Muscle layer of duodenum (tissue), 2 donors: Measurements from ENCODE around the gene TTLL5.

Experiments
- H3K27ac ChIP-seq: one replicate; pipeline ENCODE4 v1.7.0; 2013; ENCODE audit warnings: mild to moderate bottlenecking, low read length
- H3K27me3 ChIP-seq: one replicate; pipeline ENCODE4 v1.7.0; 2013; ENCODE audit warnings: low read depth, mild to moderate bottlenecking, control low read depth, low read length
- H3K36me3 ChIP-seq, 2 donors: one replicate each; pipeline ENCODE4 v1.7.0; 2013; ENCODE audit warnings: low read length in 2 of 2, control low read depth in 1 of 2, mild to moderate bottlenecking in 1 of 2; ENCODE audit not compliant: insufficient read depth in 2 of 2, control insufficient read depth in 1 of 2
- H3K4me1 ChIP-seq, 2 donors: one replicate each; pipeline ENCODE4 v1.7.0; 2013; ENCODE audit warnings: low read length in 2 of 2, mild to moderate bottlenecking in 2 of 2, control low read depth in 1 of 2, moderate library complexity in 1 of 2; ENCODE audit not compliant: insufficient read depth in 2 of 2, control insufficient read depth in 1 of 2
- H3K4me3 ChIP-seq, 2 donors: one replicate each; pipeline ENCODE4 v1.7.0; 2013; ENCODE audit warnings: low read length in 2 of 2, low read depth in 1 of 2, mild to moderate bottlenecking in 1 of 2
- H3K9me3 ChIP-seq, 2 donors: one replicate each; pipeline ENCODE4 v1.7.0; 2013; ENCODE audit warnings: low read length in 2 of 2, control low read depth in 1 of 2, mild to moderate bottlenecking in 1 of 2; ENCODE audit not compliant: control insufficient read depth in 1 of 2
- donor health status: healthy.

TTLL5 gene

DNA sequence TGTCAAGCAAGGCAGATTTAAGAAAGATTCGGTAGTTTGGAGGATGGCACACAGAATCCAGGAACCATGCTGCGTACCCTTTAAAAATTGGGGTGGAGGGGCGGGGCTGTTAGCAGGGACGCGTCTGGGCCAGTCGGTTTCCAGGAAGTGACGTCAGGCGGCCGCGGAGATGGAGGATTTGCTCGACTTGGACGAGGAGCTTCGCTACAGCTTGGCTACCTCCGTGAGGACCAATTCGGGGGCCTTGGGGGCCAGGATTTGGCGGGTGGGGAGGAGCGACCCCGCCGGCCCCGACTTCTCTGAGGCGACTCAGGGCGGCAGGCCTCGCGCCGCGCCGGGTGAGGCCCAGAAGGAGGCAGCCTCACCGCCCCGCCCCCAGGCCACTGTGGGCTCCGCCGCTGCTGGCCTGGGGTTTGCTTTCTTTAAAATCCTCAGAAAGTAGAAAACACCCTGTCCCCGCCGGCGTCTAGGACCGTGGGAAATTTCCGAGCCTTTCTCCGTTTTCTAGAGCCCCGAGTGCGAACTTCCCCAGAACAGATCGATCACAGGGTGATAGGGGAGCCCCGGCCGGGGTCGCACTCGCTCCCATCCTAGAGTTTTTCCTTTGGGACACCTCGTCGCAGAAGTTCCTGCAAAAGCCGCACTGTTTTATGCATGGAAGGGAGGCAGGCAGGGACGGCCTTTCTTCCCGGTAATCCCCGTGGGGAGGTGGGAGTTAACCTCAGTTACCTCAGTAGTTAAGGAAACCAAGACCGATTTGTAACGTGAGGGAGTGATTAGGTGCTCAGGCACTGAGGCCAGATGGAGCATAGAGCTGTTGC lies 324.8 kb downstream of the TTLL5 start, which contains the start of gene IFT43:
Gene IFT43 (plus strand): TSS at position 146 of the 821 bp plus-strand sequence. CDS start 24 bp downstream, at position 170.
- Histone ChIP-seq H3K27me3 (no peaks in the 10 kb centered on the region), H3K4me1 (peaks cover 6 to 21% of the 10 kb centered on the region in 2 donors), H3K9me3 (no peaks in the 10 kb centered on the region), H3K4me3 (peak within 1 kb of the TSS; percentile 90), H3K27ac (peak within 1 kb of the TSS; percentile 85), H3K36me3 (peaks cover 0 to 15% of the 10 kb centered on the region in 2 donors)

DNA sequence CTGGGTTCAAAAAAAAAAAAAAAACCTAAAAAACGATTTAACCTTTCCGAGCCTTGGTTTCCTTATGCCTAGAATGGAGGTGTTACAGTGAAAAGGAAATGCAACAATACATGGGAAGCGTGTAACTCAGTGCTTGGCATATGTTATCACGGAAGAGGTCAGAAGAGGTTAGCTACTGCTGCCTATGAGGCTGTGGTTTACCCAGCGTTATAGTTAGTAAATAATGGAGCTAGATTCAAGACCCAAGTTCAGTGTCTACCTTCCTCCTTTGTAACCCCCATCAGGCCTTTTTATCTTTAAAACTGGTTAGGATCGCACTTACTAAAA lies 325.4 kb downstream of the TTLL5 start:
- no peaks in the 10 kb centered on the region for H3K9me3 ChIP-seq
- peak overlapping the region; percentile 85 for H3K27ac ChIP-seq
- no peaks in the 10 kb centered on the region for H3K27me3 ChIP-seq
- peaks cover 0 to 15% of the 10 kb centered on the region in 2 donors for H3K36me3 ChIP-seq
- peaks cover 6 to 17% of the 10 kb centered on the region in 2 donors for H3K4me1 ChIP-seq
- H3K4me3 ChIP-seq: peak overlapping the region; percentile 90

DNA sequence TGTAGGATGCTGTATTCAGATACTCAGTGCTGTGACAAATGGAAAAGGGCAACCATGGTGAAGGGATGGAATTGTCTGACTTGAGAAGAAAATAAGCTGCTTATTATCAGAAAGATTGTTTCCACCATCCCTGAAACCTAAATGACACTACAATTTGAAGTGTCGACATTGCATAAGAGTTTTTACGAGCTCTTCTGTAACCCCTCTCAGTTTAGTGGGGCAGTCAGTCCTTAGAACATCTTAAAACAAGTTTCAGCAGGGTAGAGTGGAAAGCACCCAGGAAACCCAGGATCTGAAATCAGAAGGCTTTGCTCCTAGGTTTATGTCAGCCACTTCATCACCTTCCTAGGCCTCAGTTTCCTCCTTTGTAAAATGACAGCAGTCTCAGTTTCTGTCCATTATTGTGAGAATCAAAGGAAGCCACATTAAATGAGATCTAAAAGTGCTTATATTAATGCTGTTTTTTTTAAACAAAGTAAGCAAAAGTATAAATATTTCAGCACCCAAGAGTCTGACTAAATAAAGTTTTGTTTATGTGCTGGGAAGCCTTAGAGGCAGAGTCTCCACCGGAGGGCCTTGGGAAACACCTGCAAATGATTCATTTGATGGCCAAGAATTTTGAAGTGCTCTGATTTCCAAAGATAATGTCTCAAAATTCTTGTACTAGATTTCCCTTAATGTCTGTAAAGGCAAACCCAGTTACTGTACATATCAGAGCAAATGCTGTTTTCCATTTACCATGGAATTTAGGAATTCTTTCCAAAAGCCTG lies 326.3 kb downstream of the TTLL5 start:
- Histone ChIP-seq H3K27me3 (no peaks in the 10 kb centered on the region), H3K9me3 (no peaks in the 10 kb centered on the region), H3K4me1 (peaks cover 6 to 22% of the 10 kb centered on the region in 2 donors), H3K4me3 (no peak overlapping the region), H3K36me3 (peaks cover 7 to 15% of the 10 kb centered on the region in 2 donors), H3K27ac (no peak overlapping the region)

DNA sequence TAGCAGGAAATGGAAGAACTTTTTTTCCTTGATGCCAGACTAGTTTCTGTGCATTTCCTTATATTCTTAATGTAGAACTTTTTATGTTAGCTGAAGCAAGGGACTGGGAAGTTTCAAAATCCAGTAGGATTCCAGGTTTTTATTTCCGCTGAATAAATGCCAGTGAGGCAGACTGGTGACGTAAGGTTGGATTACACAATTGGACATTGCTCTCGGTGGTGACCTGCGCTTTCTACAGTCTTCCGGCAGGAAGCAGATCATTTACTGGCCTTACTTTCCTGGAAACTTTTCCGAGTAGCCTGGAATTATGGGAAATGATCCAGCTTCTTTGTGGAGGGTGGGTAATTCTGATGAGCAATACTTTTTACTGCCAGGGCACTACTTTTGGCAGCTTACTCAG lies 328.1 kb downstream of the TTLL5 start:
- Histone ChIP-seq H3K27ac (peak overlapping the region; percentile 87), H3K27me3 (no peaks in the 10 kb centered on the region), H3K4me3 (no peak overlapping the region), H3K36me3 (peaks cover 7 to 20% of the 10 kb centered on the region in 2 donors), H3K9me3 (no peaks in the 10 kb centered on the region), H3K4me1 (peaks cover 6 to 22% of the 10 kb centered on the region in 2 donors)

DNA sequence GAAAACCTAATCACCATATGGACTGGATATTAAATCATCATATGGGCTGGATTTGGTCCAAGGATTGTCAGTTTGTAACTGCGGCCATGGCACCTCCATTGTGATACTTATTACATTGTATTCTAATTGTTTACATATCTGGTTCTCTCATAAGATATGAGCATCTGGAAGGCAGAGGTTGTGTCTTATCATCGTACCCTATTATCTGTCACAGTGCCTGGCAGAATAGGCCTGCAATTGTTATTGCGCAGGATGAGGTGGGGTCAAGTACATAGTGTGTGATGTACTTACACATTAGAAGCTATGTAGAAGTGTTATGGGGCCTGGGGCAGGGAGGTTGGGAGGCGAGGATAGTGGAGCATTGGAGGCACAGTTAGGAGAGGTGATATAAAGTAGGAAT lies 329.3 kb downstream of the TTLL5 start:
- Histone ChIP-seq H3K27me3 (no peaks in the 10 kb centered on the region), H3K9me3 (no peaks in the 10 kb centered on the region), H3K4me3 (no peak overlapping the region), H3K4me1 (peaks cover 6 to 22% of the 10 kb centered on the region in 2 donors), H3K27ac (no peak overlapping the region), H3K36me3 (peaks cover 7 to 20% of the 10 kb centered on the region in 2 donors)

DNA sequence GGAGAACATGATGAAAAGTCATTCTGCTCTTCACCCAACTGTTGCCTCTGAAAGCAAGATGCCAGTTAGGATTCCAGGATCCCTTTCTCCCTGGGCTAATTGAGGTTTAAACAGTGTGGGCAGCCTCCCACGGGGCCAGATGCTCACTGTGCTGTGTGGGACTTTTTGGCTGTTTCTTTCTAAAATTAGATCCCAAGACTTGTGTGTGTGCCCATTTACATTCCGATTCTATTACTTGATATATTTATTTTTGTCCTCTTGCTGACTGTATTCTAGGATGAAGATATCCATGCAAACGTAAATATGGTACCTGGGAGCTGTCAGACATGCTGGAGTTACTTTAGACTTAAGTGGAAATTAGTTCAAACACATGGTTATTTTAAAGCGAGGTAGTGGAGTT lies 330.7 kb downstream of the TTLL5 start:
- H3K27ac ChIP-seq: peak overlapping the region; percentile 29

DNA sequence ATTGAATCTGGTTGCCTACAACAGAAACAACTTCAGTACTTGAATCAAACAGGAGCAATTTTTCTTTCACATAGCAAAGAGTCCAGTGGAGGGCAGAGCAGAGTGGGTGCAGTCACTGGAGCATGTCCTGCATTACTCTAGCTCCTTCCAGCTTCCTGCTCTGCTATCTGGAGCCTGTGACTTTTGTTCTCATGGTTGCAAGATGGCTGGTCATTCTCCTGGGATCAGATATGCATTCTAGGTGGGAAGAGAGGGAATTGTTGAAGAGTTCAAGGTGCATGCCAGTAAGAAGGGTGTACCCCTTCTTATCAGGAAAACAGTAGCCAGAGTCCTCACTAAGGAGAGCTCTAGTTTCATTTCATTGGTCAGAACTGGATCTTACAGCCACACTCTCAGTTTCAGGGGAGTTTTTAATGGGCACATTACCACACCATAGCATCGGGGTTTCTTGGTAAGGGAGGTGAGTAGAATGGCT lies 332.6 kb downstream of the TTLL5 start:
- peaks cover 0 to 13% of the 10 kb centered on the region in 2 donors for H3K4me1 ChIP-seq
- no peaks in the 10 kb centered on the region for H3K27me3 ChIP-seq
- peak overlapping the region; percentile 20 for H3K27ac ChIP-seq

More for the DNA sequence above, 330.7 kb downstream of the TTLL5 start:
- Histone ChIP-seq H3K9me3 (no peaks in the 10 kb centered on the region), H3K4me3 (no peak overlapping the region), H3K4me1 (peaks cover under 1 to 18% of the 10 kb centered on the region in 2 donors), H3K36me3 (peaks cover 8 to 17% of the 10 kb centered on the region in 2 donors), H3K27me3 (no peaks in the 10 kb centered on the region)

DNA sequence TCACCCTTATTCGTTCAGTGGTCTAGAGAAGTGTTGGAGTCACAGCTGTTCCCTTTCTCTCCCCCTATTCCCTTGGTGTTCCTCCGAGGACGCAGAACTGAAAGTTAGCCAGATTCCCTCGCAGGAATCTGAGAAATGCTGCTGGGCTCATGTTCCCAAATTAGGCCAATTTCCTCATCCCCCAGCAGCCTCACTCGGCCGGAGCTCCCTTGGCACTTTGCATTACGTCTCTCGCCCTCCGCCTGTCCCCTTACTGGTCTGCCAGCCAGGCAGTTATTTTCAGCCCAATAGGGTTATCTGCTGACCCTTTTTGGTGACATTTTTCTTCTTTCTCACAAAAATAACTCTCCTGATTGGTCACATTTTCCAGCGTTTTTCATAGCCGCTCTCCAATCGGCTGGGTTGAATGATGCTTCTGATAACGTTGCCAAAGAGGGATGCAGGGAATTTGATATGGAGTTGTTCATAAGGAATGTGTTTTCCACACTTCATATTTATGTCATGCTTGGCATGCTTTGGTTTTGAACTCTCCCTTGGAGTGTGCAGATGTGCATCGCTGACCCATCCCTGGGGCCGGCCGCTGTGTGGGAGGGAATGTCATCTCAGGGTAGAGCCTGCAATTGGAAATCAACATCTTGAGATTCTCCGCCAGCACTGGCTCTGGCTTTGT lies 334.5 kb downstream of the TTLL5 start:
- Histone ChIP-seq H3K36me3 (peaks cover 17 to 19% of the 10 kb centered on the region in 2 donors), H3K27me3 (no peaks in the 10 kb centered on the region), H3K9me3 (no peaks in the 10 kb centered on the region), H3K4me3 (peak overlapping the region in 1 of 2 donors; percentile 1), H3K27ac (peak overlapping the region; percentile 78), H3K4me1 (peaks cover 0 to 13% of the 10 kb centered on the region in 2 donors)

More for the DNA sequence above, 332.6 kb downstream of the TTLL5 start:
- Histone ChIP-seq H3K4me3 (no peak overlapping the region), H3K9me3 (no peaks in the 10 kb centered on the region), H3K36me3 (peaks cover 16 to 27% of the 10 kb centered on the region in 2 donors)

DNA sequence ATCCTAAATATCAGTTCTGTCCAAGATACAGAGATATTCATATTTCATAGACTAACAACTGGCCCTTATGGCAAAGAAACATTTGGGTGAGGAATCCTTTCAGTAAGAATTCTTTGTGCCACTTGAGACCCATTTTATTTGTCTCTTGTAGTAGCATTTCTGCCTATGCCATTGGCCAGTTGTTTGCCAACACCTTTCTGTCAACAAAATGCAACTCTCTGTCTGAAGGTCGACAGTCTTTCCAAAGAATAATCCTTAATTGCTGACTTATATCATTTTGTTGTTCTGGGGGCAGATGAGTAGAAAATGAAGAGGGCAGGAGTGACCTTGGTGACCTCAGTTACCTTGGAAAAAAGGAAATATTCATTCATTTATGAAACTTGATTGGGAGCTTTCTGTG lies 335.4 kb downstream of the TTLL5 start:
- H3K4me1 ChIP-seq: peaks cover 0 to 11% of the 10 kb centered on the region in 2 donors
- H3K36me3 ChIP-seq: peaks cover 26 to 28% of the 10 kb centered on the region in 2 donors
- H3K27me3 ChIP-seq: no peaks in the 10 kb centered on the region
- H3K27ac ChIP-seq: no peak overlapping the region
- H3K4me3 ChIP-seq: no peak overlapping the region
- H3K9me3 ChIP-seq: no peaks in the 10 kb centered on the region

DNA sequence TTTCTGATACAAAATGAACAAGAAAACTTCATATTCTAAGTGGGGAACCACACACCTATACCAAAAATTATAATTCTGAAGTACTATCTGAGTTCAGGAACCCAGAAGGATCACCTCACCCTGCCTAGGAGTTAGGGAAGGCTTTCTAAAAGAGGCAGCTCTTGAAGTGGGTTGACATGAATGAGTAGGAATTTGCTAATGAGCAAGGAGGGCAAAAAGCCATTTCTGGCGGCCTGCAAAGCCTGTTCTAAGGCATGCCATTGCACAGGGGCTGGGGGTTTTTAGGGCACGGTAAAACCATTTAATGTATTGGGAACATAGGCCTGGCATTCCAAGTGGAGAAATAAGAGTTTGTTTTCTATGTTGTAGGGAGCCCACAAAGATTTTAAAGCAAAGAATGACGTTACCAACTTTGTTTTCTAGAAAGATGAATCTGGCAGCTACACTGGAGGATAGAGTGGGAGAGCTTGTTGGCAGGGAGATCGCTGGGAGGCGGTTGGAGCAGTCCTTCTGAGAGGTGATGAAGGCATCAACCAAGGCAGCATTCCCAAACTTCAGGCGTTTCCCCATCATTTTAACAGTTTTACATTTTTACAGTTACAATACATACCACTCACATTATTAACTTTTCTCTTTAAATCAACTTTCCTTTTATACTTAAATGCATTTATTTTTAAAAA lies 338.6 kb downstream of the TTLL5 start:
- H3K9me3 ChIP-seq: peaks cover 0 to 10% of the 10 kb centered on the region in 2 donors
- H3K27me3 ChIP-seq: no peaks in the 10 kb centered on the region
- H3K36me3 ChIP-seq: peaks cover 27 to 35% of the 10 kb centered on the region in 2 donors
- H3K4me3 ChIP-seq: no peak overlapping the region
- H3K27ac ChIP-seq: no peak overlapping the region
- peaks cover 0 to 2% of the 10 kb centered on the region in 2 donors for H3K4me1 ChIP-seq
